Neural progenitor cell (in vitro differentiated cells): ENCODE measurements around the gene ATF7IP2. TPM values are rescaled to one million over a fixed set of nuclear protein-coding genes. Genes with fewer than 3 reads are reported as not detected.

ENCODE experiments used
- DNase-seq: peaks from one replicate; pipeline ENCODE4 v3.0.0-alpha.2; 2016; ENCODE audit warnings: low spot score
- H2AFZ ChIP-seq: fragments of 200-600 bp; sonication (generic); replicated peaks from 2 replicates; pipeline ENCODE4 v1.6.1; 2016; ENCODE audit warnings: antibody characterized with exemption
- H3F3A ChIP-seq: fragments of 200-600 bp; sonication (generic); 2 replicates; pipeline ENCODE4 v1.6.1; 2016; ENCODE audit warnings: antibody characterized with exemption, low read depth
- H3K27ac ChIP-seq: fragments of 200-600 bp; sonication (generic); 2 replicates; pipeline ENCODE4 v1.5.1; 2016; ENCODE audit warnings: mild to moderate bottlenecking
- H3K27me3 ChIP-seq: fragments of 200-600 bp; sonication (generic); 2 replicates; pipeline ENCODE4 v1.6.1; 2016; ENCODE audit warnings: mild to moderate bottlenecking, moderate library complexity
- H3K36me3 ChIP-seq: fragments of 200-600 bp; sonication (generic); 2 replicates; pipeline ENCODE4 v1.5.1; 2016
- H3K4me1 ChIP-seq: fragments of 200-600 bp; sonication (generic); 2 replicates; pipeline ENCODE4 v1.6.1; 2016; ENCODE audit warnings: mixed run types
- H3K4me2 ChIP-seq: fragments of 200-600 bp; sonication (generic); 2 replicates; pipeline ENCODE4 v1.6.1; 2016
- H3K4me3 ChIP-seq: fragments of 200-600 bp; sonication (generic); 2 replicates; pipeline ENCODE4 v1.5.1; 2016
- H3K79me2 ChIP-seq: fragments of 200-600 bp; sonication (generic); 2 replicates; pipeline ENCODE4 v1.6.1; 2016; ENCODE audit warnings: low read depth
- H3K9ac ChIP-seq: fragments of 200-600 bp; sonication (generic); 2 replicates; pipeline ENCODE4 v1.6.1; 2016
- H3K9me3 ChIP-seq: fragments of 200-600 bp; sonication (generic); 2 replicates; pipeline ENCODE4 v1.5.1; 2016; ENCODE audit warnings: low read depth
- H4K20me1 ChIP-seq: fragments of 200-600 bp; sonication (generic); 2 replicates; pipeline ENCODE4 v1.6.1; 2016; ENCODE audit warnings: low read depth
- H3K27ac Mint-ChIP-seq: 3 replicates; pipeline ENCODE4 v1.8.0; 2021; ENCODE audit warnings: mixed read lengths
- H3K27me3 Mint-ChIP-seq: 2 replicates; pipeline ENCODE4 v1.8.0; 2022; ENCODE audit warnings: low read depth, mild to moderate bottlenecking, inconsistent platforms, moderate library complexity, mixed read lengths; ENCODE audit not compliant: insufficient read depth
- H3K36me3 Mint-ChIP-seq: 3 replicates; pipeline ENCODE4 v1.8.0; 2021; ENCODE audit warnings: mixed read lengths
- H3K4me1 Mint-ChIP-seq: 3 replicates; pipeline ENCODE4 v1.8.0; 2021; ENCODE audit warnings: mixed read lengths
- H3K4me3 Mint-ChIP-seq: 3 replicates; pipeline ENCODE4 v1.8.0; 2021; ENCODE audit warnings: mild to moderate bottlenecking, moderate library complexity, mixed read lengths
- H3K9me3 Mint-ChIP-seq: 3 replicates; pipeline ENCODE4 v1.8.0; 2020; ENCODE audit warnings: mixed read lengths
- EZH2 ChIP-seq: fragments of 200-600 bp; sonication (generic); IDR thresholded peaks from 2 replicates; pipeline ENCODE4 v1.6.1; 2017; ENCODE audit warnings: antibody characterized with exemption, mild to moderate bottlenecking, moderate library complexity
- EZH2phosphoT487 ChIP-seq: fragments of 200-600 bp; sonication (generic); IDR thresholded peaks from 2 replicates; pipeline ENCODE4 v1.6.1; 2017; ENCODE audit warnings: antibody characterized with exemption
- total RNA-seq: library from RNA; depleted of rRNA; stranded (reverse); fragments of >200 nt; gene quantifications from 2 replicates; pipeline ENCODE4 v1.2.3, GENCODE V29; 2015; ENCODE audit warnings: low replicate concordance
- TF ChIP-seq, protein P1 (sequence below): fragments of 200-600 bp; sonication (generic); IDR thresholded peaks from 2 replicates; pipeline ENCODE4 v1.5.1; 2017; ENCODE audit warnings: antibody characterized with exemption, mild to moderate bottlenecking

ATF7IP2 gene
- total RNA-seq, 1 donor from 2014 or later = 31.0 TPM

DNA sequence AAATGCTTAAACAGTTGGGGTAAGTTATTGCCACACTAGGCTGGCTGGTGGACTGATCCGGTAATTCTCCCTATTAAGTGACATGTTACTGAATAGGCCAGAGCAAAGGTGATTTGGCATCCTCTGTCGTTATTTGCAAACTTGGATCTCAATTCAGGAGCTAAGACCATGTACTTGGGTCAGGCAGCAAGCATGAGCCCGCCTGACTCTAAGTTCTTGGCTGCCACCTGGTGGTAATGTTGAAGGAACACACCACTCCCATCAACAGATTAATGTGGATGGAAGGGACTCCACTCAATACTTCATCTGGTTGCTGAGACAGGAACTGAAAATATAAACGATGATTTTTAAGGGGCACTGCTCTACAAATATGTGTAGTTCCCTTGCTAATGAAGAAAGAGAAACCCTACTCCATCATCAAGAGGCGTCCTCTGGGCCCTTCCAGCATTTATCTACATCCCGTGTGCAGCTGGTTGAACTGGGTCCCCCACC lies 123.7 kb downstream of the ATF7IP2 start:
- no peaks in the 10 kb centered on the region for H3K4me1 Mint-ChIP-seq
- H3K4me1 ChIP-seq = no peaks in the 10 kb centered on the region
- H2AFZ ChIP-seq = no peak overlapping the region
- TF ChIP-seq EZH2phosphoT487 = no peak
- TF ChIP-seq, protein P1, sequence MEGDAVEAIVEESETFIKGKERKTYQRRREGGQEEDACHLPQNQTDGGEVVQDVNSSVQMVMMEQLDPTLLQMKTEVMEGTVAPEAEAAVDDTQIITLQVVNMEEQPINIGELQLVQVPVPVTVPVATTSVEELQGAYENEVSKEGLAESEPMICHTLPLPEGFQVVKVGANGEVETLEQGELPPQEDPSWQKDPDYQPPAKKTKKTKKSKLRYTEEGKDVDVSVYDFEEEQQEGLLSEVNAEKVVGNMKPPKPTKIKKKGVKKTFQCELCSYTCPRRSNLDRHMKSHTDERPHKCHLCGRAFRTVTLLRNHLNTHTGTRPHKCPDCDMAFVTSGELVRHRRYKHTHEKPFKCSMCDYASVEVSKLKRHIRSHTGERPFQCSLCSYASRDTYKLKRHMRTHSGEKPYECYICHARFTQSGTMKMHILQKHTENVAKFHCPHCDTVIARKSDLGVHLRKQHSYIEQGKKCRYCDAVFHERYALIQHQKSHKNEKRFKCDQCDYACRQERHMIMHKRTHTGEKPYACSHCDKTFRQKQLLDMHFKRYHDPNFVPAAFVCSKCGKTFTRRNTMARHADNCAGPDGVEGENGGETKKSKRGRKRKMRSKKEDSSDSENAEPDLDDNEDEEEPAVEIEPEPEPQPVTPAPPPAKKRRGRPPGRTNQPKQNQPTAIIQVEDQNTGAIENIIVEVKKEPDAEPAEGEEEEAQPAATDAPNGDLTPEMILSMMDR = peak; percentile 91
- no peak overlapping the region for H3K27ac Mint-ChIP-seq
- no peak overlapping the region for H3K4me2 ChIP-seq
- H3K79me2 ChIP-seq = no peaks in the 10 kb centered on the region
- DNase-seq = peak; percentile 89
- H3K9me3 Mint-ChIP-seq = no peaks in the 10 kb centered on the region
- H3K4me3 Mint-ChIP-seq = no peak overlapping the region
- no peaks in the 10 kb centered on the region for H3F3A ChIP-seq
- no peak overlapping the region for H3K27ac ChIP-seq
- no peaks in the 10 kb centered on the region for H3K36me3 ChIP-seq
- no peaks in the 10 kb centered on the region for H3K9me3 ChIP-seq
- H4K20me1 ChIP-seq = no peaks in the 10 kb centered on the region
- no peak overlapping the region for H3K9ac ChIP-seq
- H3K27me3 ChIP-seq = no peaks in the 10 kb centered on the region
- H3K4me3 ChIP-seq = no peak overlapping the region
- peaks cover 2% of the 10 kb centered on the region for H3K27me3 Mint-ChIP-seq
- no peaks in the 10 kb centered on the region for H3K36me3 Mint-ChIP-seq

DNA sequence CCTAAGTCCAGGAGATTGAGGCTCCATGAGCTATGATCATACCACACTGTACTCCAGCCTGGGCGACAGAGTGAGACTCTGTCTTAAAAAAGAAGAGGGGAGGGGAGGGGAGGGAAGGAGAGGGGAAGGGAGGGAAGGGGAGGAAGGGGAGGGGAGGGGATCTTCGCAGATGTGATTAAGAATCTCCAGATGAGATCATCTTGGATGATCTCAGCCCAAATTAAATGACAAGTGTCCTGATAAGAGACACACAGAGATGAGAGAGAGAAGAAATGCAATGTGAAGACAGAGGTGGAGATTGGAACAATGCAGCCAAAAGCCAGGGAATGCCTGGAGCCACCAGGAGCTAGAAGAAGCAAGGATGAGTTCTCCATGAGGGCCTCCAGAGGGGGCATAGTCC lies 124.4 kb downstream of the ATF7IP2 start:
- no peak overlapping the region for H3K9ac ChIP-seq
- H4K20me1 ChIP-seq = no peaks in the 10 kb centered on the region
- H3K27ac ChIP-seq = no peak overlapping the region
- no peaks in the 10 kb centered on the region for H3K36me3 ChIP-seq
- no peak overlapping the region for H3K27ac Mint-ChIP-seq
- no peaks in the 10 kb centered on the region for H3K27me3 ChIP-seq
- no peak for TF ChIP-seq EZH2
- TF ChIP-seq, protein P1 = no peak
- no peak for TF ChIP-seq EZH2phosphoT487
- no peak overlapping the region for H3K4me3 ChIP-seq
- H3K9me3 Mint-ChIP-seq = no peaks in the 10 kb centered on the region
- H3K9me3 ChIP-seq = no peaks in the 10 kb centered on the region
- no peaks in the 10 kb centered on the region for H3F3A ChIP-seq
- H3K4me2 ChIP-seq = no peak overlapping the region
- H3K27me3 Mint-ChIP-seq = peaks cover 2% of the 10 kb centered on the region
- no peaks in the 10 kb centered on the region for H3K36me3 Mint-ChIP-seq
- DNase-seq = no peak
- no peaks in the 10 kb centered on the region for H3K4me1 ChIP-seq
- no peaks in the 10 kb centered on the region for H3K79me2 ChIP-seq
- H2AFZ ChIP-seq = no peak overlapping the region
- H3K4me3 Mint-ChIP-seq = no peak overlapping the region
- no peaks in the 10 kb centered on the region for H3K4me1 Mint-ChIP-seq

DNA sequence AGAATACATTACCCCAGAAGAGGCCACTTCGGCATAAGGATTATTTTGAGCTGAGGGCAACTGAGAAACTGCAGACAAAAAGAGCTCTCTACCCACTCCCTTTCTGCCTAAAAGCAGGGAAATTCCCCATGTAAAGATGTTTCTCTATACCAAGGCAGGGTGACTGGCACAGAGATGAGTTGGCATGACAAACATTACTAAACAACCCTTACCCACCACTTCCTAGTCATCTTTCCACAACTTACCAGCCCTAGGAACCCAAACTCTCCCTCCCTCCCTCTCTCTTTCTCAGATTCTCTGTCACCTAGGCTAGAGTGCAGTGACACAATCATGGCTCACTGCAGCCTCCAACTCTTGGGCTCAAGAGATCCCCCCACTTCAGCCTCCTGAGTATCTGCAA lies 126.0 kb downstream of the ATF7IP2 start:
- Mint-ChIP-seq H3K4me3 (no peak overlapping the region), H3K4me1 (no peaks in the 10 kb centered on the region), H3K27me3 (peaks cover 2% of the 10 kb centered on the region), H3K27ac (no peak overlapping the region), H3K9me3 (no peaks in the 10 kb centered on the region), H3K36me3 (no peaks in the 10 kb centered on the region)
- DNase-seq = no peak
- H3K27me3 ChIP-seq = no peaks in the 10 kb centered on the region
- H3K36me3 ChIP-seq = no peaks in the 10 kb centered on the region
- TF ChIP-seq EZH2phosphoT487 (no peak), EZH2 (no peak)
- TF ChIP-seq, protein P1 = no peak
- no peaks in the 10 kb centered on the region for H3F3A ChIP-seq
- H3K27ac ChIP-seq = no peak overlapping the region
- H3K9me3 ChIP-seq = no peaks in the 10 kb centered on the region
- no peak overlapping the region for H3K4me2 ChIP-seq
- no peaks in the 10 kb centered on the region for H3K4me1 ChIP-seq
- no peak overlapping the region for H3K9ac ChIP-seq
- H2AFZ ChIP-seq = no peak overlapping the region
- no peak overlapping the region for H3K4me3 ChIP-seq
- H3K79me2 ChIP-seq = no peaks in the 10 kb centered on the region
- H4K20me1 ChIP-seq = no peaks in the 10 kb centered on the region
